Measurements from ENCODE around the gene RNF220.
"Not testable (repeated sequence)": the region's sequence is repeated elsewhere in the genome, so short reads cannot be mapped to it uniquely, and the experiment has no call there.

Gene RNF220

GRCh38 chr1:44559330-44559729 lies 154.3 kb downstream of the RNF220 start:
- Histone ChIP-seq H3K4me3 (ENCODE audit: extremely low read depth, insufficient read depth, low read length, poor library complexity, severe bottlenecking) (no peak overlapping the region), H3K9me3 (ENCODE audit: control insufficient read depth, low read length) (no peaks in the 10 kb centered on the region), H3K36me3 (ENCODE audit: control insufficient read depth, insufficient read depth, low read length) (no peaks in the 10 kb centered on the region), H3K27ac (ENCODE audit: low read depth, low read length, severe bottlenecking) (no peak overlapping the region), H3K4me1 (ENCODE audit: control insufficient read depth, insufficient read depth, low read length, poor library complexity, severe bottlenecking) (peaks cover 10% of the 10 kb centered on the region)
- WGBS, 2 experiments (ENCODE audit: insufficient coverage in 2 of 2) = 95 to 96% methylated on average over 11 to 13 of the region's 13 CpGs

- Histone ChIP-seq H3K27ac (ENCODE audit: low read depth, low read length, severe bottlenecking) (no peak overlapping the region), H3K4me1 (ENCODE audit: control insufficient read depth, insufficient read depth, low read length, poor library complexity, severe bottlenecking) (peaks cover 10% of the 10 kb centered on the region), H3K4me3 (ENCODE audit: extremely low read depth, insufficient read depth, low read length, poor library complexity, severe bottlenecking) (no peak overlapping the region), H3K36me3 (ENCODE audit: control insufficient read depth, insufficient read depth, low read length) (no peaks in the 10 kb centered on the region), H3K9me3 (ENCODE audit: control insufficient read depth, low read length) (no peaks in the 10 kb centered on the region)
- 97% methylated on average over 5 to 6 of the region's 6 CpGs for WGBS, 2 experiments (ENCODE audit: insufficient coverage in 2 of 2)
Observed at GRCh38 chr1:44559913-44560312, 154.9 kb downstream of the RNF220 start.

- H3K9me3 ChIP-seq (ENCODE audit: control insufficient read depth, low read length); H3K27ac ChIP-seq (ENCODE audit: low read depth, low read length, severe bottlenecking); H3K36me3 ChIP-seq (ENCODE audit: control insufficient read depth, insufficient read depth, low read length); H3K4me3 ChIP-seq (ENCODE audit: extremely low read depth, insufficient read depth, low read length, poor library complexity, severe bottlenecking): not testable (repeated sequence)
- 88 to 100% methylated on average over 1 of the region's 3 CpGs for WGBS, 2 experiments (ENCODE audit: insufficient coverage in 2 of 2)
- H3K4me1 ChIP-seq (ENCODE audit: control insufficient read depth, insufficient read depth, low read length, poor library complexity, severe bottlenecking) = peaks cover 10% of the 10 kb centered on the region
Observed at GRCh38 chr1:44560696-44561095, 155.6 kb downstream of the RNF220 start.

- WGBS, 2 experiments (ENCODE audit: insufficient coverage in 2 of 2) = 48 to 79% methylated on average over 2 of the region's 5 CpGs
Observed at GRCh38 chr1:44565259-44565750, 160.2 kb downstream of the RNF220 start.

GRCh38 chr1:44565833-44566232 lies 160.8 kb downstream of the RNF220 start:
- no peak overlapping the region for H3K27ac ChIP-seq (ENCODE audit: low read depth, low read length, severe bottlenecking)
- WGBS, 2 experiments (ENCODE audit: insufficient coverage in 2 of 2) = 94 to 95% methylated on average over 5 to 6 of the region's 6 CpGs
- no peaks in the 10 kb centered on the region for H3K9me3 ChIP-seq (ENCODE audit: control insufficient read depth, low read length)
- H3K4me1 ChIP-seq (ENCODE audit: control insufficient read depth, insufficient read depth, low read length, poor library complexity, severe bottlenecking) = no peaks in the 10 kb centered on the region
- H3K4me3 ChIP-seq (ENCODE audit: extremely low read depth, insufficient read depth, low read length, poor library complexity, severe bottlenecking) = no peak overlapping the region
- no peaks in the 10 kb centered on the region for H3K36me3 ChIP-seq (ENCODE audit: control insufficient read depth, insufficient read depth, low read length)

More at GRCh38 chr1:44565259-44565750, 160.2 kb downstream of the RNF220 start:
- Histone ChIP-seq H3K36me3 (ENCODE audit: control insufficient read depth, insufficient read depth, low read length) (no peaks in the 10 kb centered on the region), H3K9me3 (ENCODE audit: control insufficient read depth, low read length) (no peaks in the 10 kb centered on the region), H3K4me3 (ENCODE audit: extremely low read depth, insufficient read depth, low read length, poor library complexity, severe bottlenecking) (no peak overlapping the region), H3K4me1 (ENCODE audit: control insufficient read depth, insufficient read depth, low read length, poor library complexity, severe bottlenecking) (no peaks in the 10 kb centered on the region), H3K27ac (ENCODE audit: low read depth, low read length, severe bottlenecking) (no peak overlapping the region)

DNA sequence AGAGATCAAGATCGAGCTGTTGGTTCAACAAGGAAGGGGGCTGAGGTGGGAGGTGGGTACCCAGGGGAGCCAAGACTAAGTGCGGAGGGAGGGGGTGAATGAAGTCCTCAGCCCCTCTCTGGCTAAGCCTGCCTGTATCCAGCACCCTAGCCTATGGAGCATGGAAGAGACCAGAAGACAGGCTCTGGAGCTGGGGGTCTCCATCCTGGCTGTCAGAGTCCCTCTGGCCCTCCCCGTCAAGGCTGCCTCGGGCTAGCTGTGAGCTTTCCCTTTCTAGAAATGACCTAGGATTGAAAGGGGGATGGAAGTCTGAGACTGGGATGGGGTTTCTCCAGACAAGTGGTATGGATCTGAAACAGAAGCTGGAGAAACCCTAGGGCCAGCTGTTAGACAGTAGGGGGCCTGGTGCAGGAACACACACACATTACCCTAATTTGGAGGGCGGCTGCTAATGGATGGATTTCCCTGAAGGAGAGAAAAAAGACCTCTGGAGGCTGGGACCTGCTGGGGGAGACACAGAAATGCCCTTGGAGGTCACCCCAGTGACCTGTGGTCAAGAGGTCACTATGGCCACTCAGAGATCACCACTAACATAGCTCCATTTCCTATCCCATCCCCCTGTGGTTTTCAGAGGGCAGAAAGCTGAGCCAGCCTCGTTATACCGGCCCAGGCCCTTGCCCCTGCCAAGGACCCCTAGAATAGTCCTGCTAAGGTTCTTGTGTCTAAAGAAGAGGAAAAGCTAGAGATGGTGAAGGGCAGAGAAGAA lies 161.4 kb downstream of the RNF220 start:
- no peaks in the 10 kb centered on the region for H3K36me3 ChIP-seq (ENCODE audit: control insufficient read depth, insufficient read depth, low read length)
- no peaks in the 10 kb centered on the region for H3K4me1 ChIP-seq (ENCODE audit: control insufficient read depth, insufficient read depth, low read length, poor library complexity, severe bottlenecking)
- no peak overlapping the region for H3K27ac ChIP-seq (ENCODE audit: low read depth, low read length, severe bottlenecking)
- 78 to 92% methylated on average over 3 to 5 of the region's 7 CpGs for whole genome bisulfite sequencing, 2 experiments (ENCODE audit: insufficient coverage in 2 of 2)
- H3K9me3 ChIP-seq (ENCODE audit: control insufficient read depth, low read length) = no peaks in the 10 kb centered on the region
- no peak overlapping the region for H3K4me3 ChIP-seq (ENCODE audit: extremely low read depth, insufficient read depth, low read length, poor library complexity, severe bottlenecking)

DNA sequence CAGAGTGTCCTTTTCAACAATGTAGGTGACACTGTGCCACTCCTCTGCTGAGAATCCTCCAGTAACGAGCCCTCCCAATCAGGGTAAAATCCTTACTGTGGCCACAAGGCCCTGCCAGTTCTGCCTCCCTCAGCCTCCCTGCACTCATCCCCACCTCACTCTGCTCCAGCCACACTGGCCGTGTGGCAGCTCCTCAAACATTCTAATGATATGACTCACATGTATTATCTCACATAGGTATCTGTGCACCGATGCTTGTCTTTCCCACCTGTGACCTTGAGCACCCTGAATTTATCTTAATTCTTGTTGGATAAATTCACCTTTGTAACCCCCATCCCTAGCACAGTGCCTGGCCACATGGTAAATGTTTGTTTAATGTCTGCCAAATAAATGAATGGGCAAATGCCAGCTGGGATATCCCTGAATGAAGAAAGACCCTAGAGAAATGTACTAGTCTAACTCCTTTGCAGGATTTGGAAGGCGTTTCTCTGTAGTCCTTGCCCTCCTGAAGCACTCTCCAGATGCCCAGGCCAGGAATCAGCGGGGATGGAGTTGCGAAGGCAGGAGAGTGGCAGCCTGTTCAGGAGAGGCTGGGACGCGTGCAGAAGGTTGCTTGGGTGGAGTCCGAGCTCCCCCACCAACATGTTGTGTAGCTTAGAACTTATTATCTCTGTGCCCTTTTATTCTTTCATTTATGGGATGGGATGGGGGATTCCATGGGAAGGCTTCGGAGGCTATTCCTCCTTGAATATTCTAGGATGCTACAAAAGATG lies 163.3 kb downstream of the RNF220 start:
- WGBS, 2 experiments (ENCODE audit: insufficient coverage in 2 of 2) = 87 to 96% methylated on average over 10 of the region's 10 CpGs
- no peaks in the 10 kb centered on the region for H3K4me1 ChIP-seq (ENCODE audit: control insufficient read depth, insufficient read depth, low read length, poor library complexity, severe bottlenecking)
- H3K36me3 ChIP-seq (ENCODE audit: control insufficient read depth, insufficient read depth, low read length) = no peaks in the 10 kb centered on the region
- no peaks in the 10 kb centered on the region for H3K9me3 ChIP-seq (ENCODE audit: control insufficient read depth, low read length)
- no peak overlapping the region for H3K27ac ChIP-seq (ENCODE audit: low read depth, low read length, severe bottlenecking)
- H3K4me3 ChIP-seq (ENCODE audit: extremely low read depth, insufficient read depth, low read length, poor library complexity, severe bottlenecking) = no peak overlapping the region

DNA sequence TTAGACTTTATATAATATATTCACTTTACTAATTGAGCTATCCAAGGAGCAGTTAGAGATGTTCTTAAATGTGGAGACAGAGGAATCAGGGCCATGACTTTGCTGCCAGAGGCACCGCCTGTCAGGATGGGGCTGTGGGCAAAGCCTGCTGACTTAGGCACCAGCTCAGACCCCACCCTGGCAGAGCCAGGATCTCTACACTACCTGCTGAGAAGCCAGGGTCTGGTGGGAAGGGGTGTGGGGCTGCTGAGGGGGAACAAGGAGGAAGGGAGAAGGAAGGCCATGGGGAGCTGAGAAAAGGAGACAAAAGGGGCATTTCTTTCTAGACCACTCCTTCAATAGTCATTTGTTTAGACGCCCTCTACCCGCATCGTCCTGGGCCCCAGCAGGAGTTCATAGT lies 164.4 kb downstream of the RNF220 start:
- H3K9me3 ChIP-seq (ENCODE audit: control insufficient read depth, low read length) = no peaks in the 10 kb centered on the region
- H3K4me3 ChIP-seq (ENCODE audit: extremely low read depth, insufficient read depth, low read length, poor library complexity, severe bottlenecking) = no peak overlapping the region
- no peaks in the 10 kb centered on the region for H3K36me3 ChIP-seq (ENCODE audit: control insufficient read depth, insufficient read depth, low read length)
- 78 to 100% methylated on average over 1 to 4 of the region's 4 CpGs for WGBS, 2 experiments (ENCODE audit: insufficient coverage in 2 of 2)
- H3K4me1 ChIP-seq (ENCODE audit: control insufficient read depth, insufficient read depth, low read length, poor library complexity, severe bottlenecking) = no peaks in the 10 kb centered on the region
- H3K27ac ChIP-seq (ENCODE audit: low read depth, low read length, severe bottlenecking) = no peak overlapping the region

GRCh38 chr1:44571712-44572571 lies 166.9 kb downstream of the RNF220 start:
- Histone ChIP-seq H3K4me1 (ENCODE audit: control insufficient read depth, insufficient read depth, low read length, poor library complexity, severe bottlenecking) (no peaks in the 10 kb centered on the region), H3K9me3 (ENCODE audit: control insufficient read depth, low read length) (no peaks in the 10 kb centered on the region), H3K4me3 (ENCODE audit: extremely low read depth, insufficient read depth, low read length, poor library complexity, severe bottlenecking) (no peak overlapping the region), H3K36me3 (ENCODE audit: control insufficient read depth, insufficient read depth, low read length) (no peaks in the 10 kb centered on the region), H3K27ac (ENCODE audit: low read depth, low read length, severe bottlenecking) (no peak overlapping the region)
- whole genome bisulfite sequencing, 2 experiments (ENCODE audit: insufficient coverage in 2 of 2) = 82 to 100% methylated on average over 2 of the region's 5 CpGs

GRCh38 chr1:44572572-44572879 lies 167.5 kb downstream of the RNF220 start:
- 89% methylated on average over 1 of the region's 2 CpGs; no CpG with 5 or more reads in 1 of the 2 experiments for WGBS, 2 experiments (ENCODE audit: insufficient coverage in 2 of 2)
- Histone ChIP-seq H3K9me3 (ENCODE audit: control insufficient read depth, low read length) (no peaks in the 10 kb centered on the region), H3K4me1 (ENCODE audit: control insufficient read depth, insufficient read depth, low read length, poor library complexity, severe bottlenecking) (no peaks in the 10 kb centered on the region), H3K36me3 (ENCODE audit: control insufficient read depth, insufficient read depth, low read length) (no peaks in the 10 kb centered on the region), H3K4me3 (ENCODE audit: extremely low read depth, insufficient read depth, low read length, poor library complexity, severe bottlenecking) (no peak overlapping the region), H3K27ac (ENCODE audit: low read depth, low read length, severe bottlenecking) (no peak overlapping the region)
